SK-N-SH treated with all-trans-retinoic acid at 6 μM for 48 hours (cell line): Measurements from ENCODE around the gene OBSCN.

Experiments
- ATAC-seq: fragments of 200-7000 bp; cut with Tn5 transposase; 3 replicates; pipeline ENCODE4 v1.9.1; 2020; ENCODE audit warnings: mild to moderate bottlenecking, moderate library complexity
- ARNTL ChIP-seq: fragments of 450-650 bp; formaldehyde crosslinking; IDR thresholded peaks from 2 replicates; pipeline ENCODE4 v1.5.0; 2020; ENCODE audit warnings: low read depth, mild to moderate bottlenecking, moderate library complexity, borderline replicate concordance
- BACH2 ChIP-seq: fragments of 250-450 bp; sonication (Bioruptor Pico); IDR thresholded peaks from 2 replicates; pipeline ENCODE4 v1.9.0; 2021; ENCODE audit warnings: mild to moderate bottlenecking, borderline replicate concordance
- CREB5 ChIP-seq: fragments of 250-450 bp; sonication (Bioruptor Pico); IDR thresholded peaks from 2 replicates; pipeline ENCODE4 v1.5.1; 2020; ENCODE audit warnings: low read depth, mild to moderate bottlenecking, moderate library complexity
- ESRRG ChIP-seq: fragments of 250-450 bp; sonication (Bioruptor Pico); IDR thresholded peaks from 2 replicates; pipeline ENCODE4 v1.6.1; 2021; ENCODE audit warnings: mild to moderate bottlenecking
- GLIS3 ChIP-seq: fragments of 250-450 bp; sonication (Bioruptor Pico); IDR thresholded peaks from 2 replicates; pipeline ENCODE4 v1.5.0; 2020; ENCODE audit warnings: mild to moderate bottlenecking, moderate library complexity
- ISL1 ChIP-seq: fragments of 250-450 bp; sonication (Bioruptor Pico); IDR thresholded peaks from 2 replicates; pipeline ENCODE4 v2.1.2; 2022; ENCODE audit warnings: mild to moderate bottlenecking, moderate library complexity
- PPARA ChIP-seq: fragments of 250-450 bp; sonication (Bioruptor Pico); IDR thresholded peaks from 2 replicates; pipeline ENCODE4 v1.5.0; 2020; ENCODE audit warnings: mild to moderate bottlenecking, borderline replicate concordance
- RARB ChIP-seq: fragments of 250-450 bp; sonication (Bioruptor Pico); IDR thresholded peaks from 2 replicates; pipeline ENCODE4 v1.8.0; 2021; ENCODE audit warnings: mild to moderate bottlenecking, moderate library complexity
- SNAI2 ChIP-seq: fragments of 250-450 bp; sonication (Bioruptor Pico); IDR thresholded peaks from 2 replicates; pipeline ENCODE4 v1.5.0; 2020; ENCODE audit warnings: mild to moderate bottlenecking, moderate library complexity
- TOX ChIP-seq: fragments of 250-450 bp; sonication (Bioruptor Pico); IDR thresholded peaks from 2 replicates; pipeline ENCODE4 v1.8.0; 2021; ENCODE audit warnings: mild to moderate bottlenecking, moderate library complexity, borderline replicate concordance
- TSHZ2 ChIP-seq: fragments of 250-450 bp; sonication (Bioruptor Pico); IDR thresholded peaks from 2 replicates; pipeline ENCODE4 v1.5.0; 2020; ENCODE audit warnings: mild to moderate bottlenecking, moderate library complexity
- ZC3H10 ChIP-seq: fragments of 250-450 bp; sonication (Bioruptor Pico); IDR thresholded peaks from 2 replicates; pipeline ENCODE4 v1.5.1; 2021; ENCODE audit warnings: mild to moderate bottlenecking, moderate library complexity
- ZFP3 ChIP-seq: fragments of 250-450 bp; sonication (Bioruptor Pico); IDR thresholded peaks from 2 replicates; pipeline ENCODE4 v1.5.0; 2020; ENCODE audit warnings: mild to moderate bottlenecking, moderate library complexity
- ZFP30 ChIP-seq: fragments of 450-650 bp; formaldehyde crosslinking; IDR thresholded peaks from 2 replicates; pipeline ENCODE4 v1.5.0; 2022; ENCODE audit warnings: mild to moderate bottlenecking, moderate library complexity
- ZNF565 ChIP-seq: fragments of 450-650 bp; formaldehyde crosslinking; conservative IDR thresholded peaks from 2 replicates; pipeline ENCODE4 v1.5.0; 2020; ENCODE audit warnings: low read depth, mild to moderate bottlenecking, moderate library complexity
- ZNF70 ChIP-seq: fragments of 450-650 bp; formaldehyde crosslinking; IDR thresholded peaks from 2 replicates; pipeline ENCODE4 v1.5.0; 2020; ENCODE audit warnings: mild to moderate bottlenecking, moderate library complexity
- ZNF8 ChIP-seq: fragments of 450-650 bp; formaldehyde crosslinking; IDR thresholded peaks from 2 replicates; pipeline ENCODE4 v1.5.0; 2020; ENCODE audit warnings: mild to moderate bottlenecking, moderate library complexity
- TF ChIP-seq, protein P1 (sequence below): fragments of 250-450 bp; sonication (Bioruptor Pico); IDR thresholded peaks from 2 replicates; pipeline ENCODE4 v1.8.0; 2020; ENCODE audit warnings: mild to moderate bottlenecking, moderate library complexity, borderline replicate concordance
- TF ChIP-seq, protein P2 (sequence below): fragments of 250-450 bp; sonication (Bioruptor Pico); IDR thresholded peaks from 2 replicates; pipeline ENCODE4 v1.8.0; 2021; ENCODE audit warnings: low read depth, mild to moderate bottlenecking, moderate library complexity, borderline replicate concordance
- TF ChIP-seq, protein P3 (sequence below): fragments of 250-450 bp; sonication (Bioruptor Pico); IDR thresholded peaks from 2 replicates; pipeline ENCODE4 v1.5.1; 2021; ENCODE audit warnings: mild to moderate bottlenecking, moderate library complexity

Gene OBSCN

DNA sequence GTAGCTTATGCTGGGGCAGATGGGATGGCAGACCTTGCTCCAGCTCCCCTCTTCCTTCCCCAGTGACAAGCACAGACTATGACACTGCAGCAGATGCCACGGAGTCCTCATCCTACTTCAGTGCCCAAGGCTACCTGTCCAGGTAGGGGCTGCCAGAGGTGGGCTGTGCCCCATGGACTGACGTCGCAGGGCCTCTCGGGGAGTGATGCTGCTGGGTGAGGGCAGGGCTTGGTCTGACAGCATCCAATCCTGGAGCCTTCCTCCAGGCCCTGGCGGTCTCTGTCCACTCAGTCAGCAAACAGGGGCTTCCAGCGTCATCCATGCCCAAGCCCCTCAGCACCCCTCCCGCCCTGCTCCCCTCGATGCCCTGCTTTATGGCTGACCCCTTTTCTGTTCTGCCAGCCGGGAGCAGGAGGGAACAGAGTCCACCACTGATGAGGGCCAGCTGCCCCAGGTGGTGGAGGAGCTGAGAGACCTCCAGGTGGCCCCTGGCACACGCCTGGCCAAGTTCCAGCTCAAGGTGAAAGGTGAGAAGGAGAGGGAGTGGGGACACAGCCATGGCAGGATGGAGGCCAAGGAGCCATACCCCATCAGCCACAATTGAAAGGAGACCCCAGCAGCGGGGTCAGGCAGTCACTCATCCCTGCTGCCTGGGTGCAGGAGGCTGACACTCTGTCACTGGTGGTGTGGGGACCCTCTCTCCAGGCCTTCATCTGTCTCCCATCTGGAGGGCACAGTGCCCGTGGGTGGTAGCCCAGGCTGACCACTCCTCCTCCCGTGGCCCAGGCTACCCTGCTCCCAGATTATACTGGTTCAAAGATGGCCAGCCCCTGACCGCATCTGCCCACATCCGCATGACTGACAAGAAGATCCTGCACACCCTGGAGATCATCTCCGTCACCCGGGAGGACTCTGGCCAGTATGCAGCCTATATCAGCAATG is 125.2 kb downstream of the OBSCN start (continued):
- no peak for TF ChIP-seq CREB5 (CRISPR knock-in tag)
- no peak for TF ChIP-seq ZNF70 (CRISPR knock-in tag)
- TF ChIP-seq RARB (CRISPR knock-in tag), result no peak
- TF ChIP-seq TOX (CRISPR knock-in tag), result no peak

GRCh38 chr1:228333739-228334115 is 125.9 kb downstream of the OBSCN start:
- no peak for ATAC-seq
- TF ChIP-seq ZNF70 (CRISPR knock-in tag) (no peak), ZFP3 (CRISPR knock-in tag) (no peak), GLIS3 (CRISPR knock-in tag) (no peak), ISL1 (no peak), TOX (CRISPR knock-in tag) (no peak), ARNTL (CRISPR knock-in tag) (no peak), BACH2 (no peak), ZNF565 (CRISPR knock-in tag) (no peak), ZNF8 (no peak), RARB (CRISPR knock-in tag) (no peak)
- TF ChIP-seq, protein P1, sequence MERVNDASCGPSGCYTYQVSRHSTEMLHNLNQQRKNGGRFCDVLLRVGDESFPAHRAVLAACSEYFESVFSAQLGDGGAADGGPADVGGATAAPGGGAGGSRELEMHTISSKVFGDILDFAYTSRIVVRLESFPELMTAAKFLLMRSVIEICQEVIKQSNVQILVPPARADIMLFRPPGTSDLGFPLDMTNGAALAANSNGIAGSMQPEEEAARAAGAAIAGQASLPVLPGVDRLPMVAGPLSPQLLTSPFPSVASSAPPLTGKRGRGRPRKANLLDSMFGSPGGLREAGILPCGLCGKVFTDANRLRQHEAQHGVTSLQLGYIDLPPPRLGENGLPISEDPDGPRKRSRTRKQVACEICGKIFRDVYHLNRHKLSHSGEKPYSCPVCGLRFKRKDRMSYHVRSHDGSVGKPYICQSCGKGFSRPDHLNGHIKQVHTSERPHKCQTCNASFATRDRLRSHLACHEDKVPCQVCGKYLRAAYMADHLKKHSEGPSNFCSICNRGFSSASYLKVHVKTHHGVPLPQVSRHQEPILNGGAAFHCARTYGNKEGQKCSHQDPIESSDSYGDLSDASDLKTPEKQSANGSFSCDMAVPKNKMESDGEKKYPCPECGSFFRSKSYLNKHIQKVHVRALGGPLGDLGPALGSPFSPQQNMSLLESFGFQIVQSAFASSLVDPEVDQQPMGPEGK, result no peak

- TF ChIP-seq, protein P1, result no peak
- no peak for ATAC-seq
Measured at GRCh38 chr1:228334226-228334935, 126.5 kb downstream of the OBSCN start.

- no peak for ATAC-seq
- TF ChIP-seq, protein P2, sequence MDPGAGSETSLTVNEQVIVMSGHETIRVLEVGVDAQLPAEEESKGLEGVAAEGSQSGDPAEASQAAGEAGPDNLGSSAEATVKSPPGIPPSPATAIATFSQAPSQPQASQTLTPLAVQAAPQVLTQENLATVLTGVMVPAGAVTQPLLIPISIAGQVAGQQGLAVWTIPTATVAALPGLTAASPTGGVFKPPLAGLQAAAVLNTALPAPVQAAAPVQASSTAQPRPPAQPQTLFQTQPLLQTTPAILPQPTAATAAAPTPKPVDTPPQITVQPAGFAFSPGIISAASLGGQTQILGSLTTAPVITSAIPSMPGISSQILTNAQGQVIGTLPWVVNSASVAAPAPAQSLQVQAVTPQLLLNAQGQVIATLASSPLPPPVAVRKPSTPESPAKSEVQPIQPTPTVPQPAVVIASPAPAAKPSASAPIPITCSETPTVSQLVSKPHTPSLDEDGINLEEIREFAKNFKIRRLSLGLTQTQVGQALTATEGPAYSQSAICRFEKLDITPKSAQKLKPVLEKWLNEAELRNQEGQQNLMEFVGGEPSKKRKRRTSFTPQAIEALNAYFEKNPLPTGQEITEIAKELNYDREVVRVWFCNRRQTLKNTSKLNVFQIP, result no peak
- TF ChIP-seq ISL1 (no peak), ZNF565 (CRISPR knock-in tag) (no peak), BACH2 (no peak), TSHZ2 (CRISPR knock-in tag) (no peak), ZC3H10 (CRISPR knock-in tag) (no peak), ESRRG (CRISPR knock-in tag) (no peak), ZNF8 (no peak), PPARA (CRISPR knock-in tag) (no peak), SNAI2 (CRISPR knock-in tag) (no peak), ZFP3 (CRISPR knock-in tag) (no peak), ZFP30 (CRISPR knock-in tag) (no peak)
- TF ChIP-seq, protein P1, result no peak
- TF ChIP-seq, protein P3, sequence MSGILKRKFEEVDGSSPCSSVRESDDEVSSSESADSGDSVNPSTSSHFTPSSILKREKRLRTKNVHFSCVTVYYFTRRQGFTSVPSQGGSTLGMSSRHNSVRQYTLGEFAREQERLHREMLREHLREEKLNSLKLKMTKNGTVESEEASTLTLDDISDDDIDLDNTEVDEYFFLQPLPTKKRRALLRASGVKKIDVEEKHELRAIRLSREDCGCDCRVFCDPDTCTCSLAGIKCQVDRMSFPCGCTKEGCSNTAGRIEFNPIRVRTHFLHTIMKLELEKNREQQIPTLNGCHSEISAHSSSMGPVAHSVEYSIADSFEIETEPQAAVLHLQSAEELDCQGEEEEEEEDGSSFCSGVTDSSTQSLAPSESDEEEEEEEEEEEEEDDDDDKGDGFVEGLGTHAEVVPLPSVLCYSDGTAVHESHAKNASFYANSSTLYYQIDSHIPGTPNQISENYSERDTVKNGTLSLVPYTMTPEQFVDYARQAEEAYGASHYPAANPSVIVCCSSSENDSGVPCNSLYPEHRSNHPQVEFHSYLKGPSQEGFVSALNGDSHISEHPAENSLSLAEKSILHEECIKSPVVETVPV (CRISPR knock-in tag), result no peak
Measured at GRCh38 chr1:228334954-228335353, 127.1 kb downstream of the OBSCN start.
